Breast epithelium (tissue), 4 donors: ENCODE measurements around the gene SRP9. TPM values are rescaled to one million over a fixed set of nuclear protein-coding genes. Genes with fewer than 3 reads are reported as not detected.
"Not testable (repeated sequence)": the region's sequence is repeated elsewhere in the genome, so short reads cannot be mapped to it uniquely, and the experiment has no call there.

Experiments
- DNase-seq, 2 donors: peaks; one replicate each; pipeline ENCODE4 v3.0.0-alpha.2; 2019; ENCODE audit warnings: low spot score in 2 of 2
- H3K27ac ChIP-seq, 2 donors: fragments of 200-600 bp; sonication (generic) in 1 of 2; one replicate each; pipeline ENCODE4 v1.5.1; 2016 to 2019; ENCODE audit warnings: mild to moderate bottlenecking in 1 of 2
- H3K27me3 ChIP-seq, 2 donors: fragments of 200-600 bp; sonication (generic) in 1 of 2; one replicate each; pipeline versions ENCODE4 v1.5.1 to v1.6.0; 2017 to 2019; ENCODE audit warnings: control low read depth in 1 of 2, mild to moderate bottlenecking in 1 of 2
- H3K36me3 ChIP-seq: fragments of 200-600 bp; one replicate; pipeline ENCODE4 v1.5.1; 2019
- H3K4me1 ChIP-seq, 2 donors: fragments of 200-600 bp; sonication (generic); one replicate each; pipeline ENCODE4 v1.5.1; 2016 to 2019; ENCODE audit warnings: control low read depth in 1 of 2
- H3K4me3 ChIP-seq, 3 donors: fragments of 200-600 bp; sonication (generic); 1 replicate in 2 of 3; 2 replicates in 1 of 3; pipeline ENCODE4 v1.5.1; 2016 to 2019; ENCODE audit warnings: mild to moderate bottlenecking in 3 of 3, moderate library complexity in 2 of 3
- H3K9me3 ChIP-seq, 2 donors: fragments of 200-600 bp; sonication (generic) in 1 of 2; one replicate each; pipeline ENCODE4 v1.5.1; 2016 to 2019; ENCODE audit warnings: control low read depth in 1 of 2
- POLR2A ChIP-seq: fragments of 450-650 bp; IDR thresholded peaks from one replicate; pipeline ENCODE4 v1.6.1; 2016; ENCODE audit warnings: antibody characterized with exemption, mild to moderate bottlenecking, moderate library complexity
- POLR2AphosphoS5 ChIP-seq, 3 donors: sonication (generic); formaldehyde crosslinking; IDR thresholded peaks; one replicate each; pipeline ENCODE4 v1.6.1; 2017; ENCODE audit warnings: antibody characterized with exemption in 3 of 3
- intact Hi-C: fragments of 100-400 bp; cut with DNase I; formaldehyde crosslinking; loops from one replicate; pipeline ENCODE4 v1.15.1; 2023; ENCODE audit warnings: low total_unique reads
- total RNA-seq, 3 donors: library from RNA; depleted of rRNA; stranded (reverse); fragments of >200 nt; gene quantifications; one replicate each; pipeline ENCODE4 v1.1.0, GENCODE V29; 2016
- TF ChIP-seq, protein P1 (sequence below), 3 donors: fragments of 450-650 bp; IDR thresholded peaks; one replicate each; pipeline ENCODE4 v1.5.1; 2016 to 2017; ENCODE audit warnings: antibody characterized with exemption in 3 of 3, mild to moderate bottlenecking in 3 of 3, moderate library complexity in 3 of 3

Gene SRP9
- total RNA-seq, 3 donors from 2014 or later: 168 to 251 (median 205) TPM

- H3K27me3 ChIP-seq: no peaks in the 10 kb centered on the region
- H3K4me1 ChIP-seq: peaks cover 25 to 27% of the 10 kb centered on the region in 2 donors
- intact Hi-C loops: no loop called here
- H3K27ac ChIP-seq: peak overlapping the region; percentile 67 to 91
- no peak for DNase-seq
- no peaks in the 10 kb centered on the region for H3K9me3 ChIP-seq
- peak overlapping the region in 1 of 3 donors; percentile 44 for H3K4me3 ChIP-seq
- no peaks in the 10 kb centered on the region for H3K36me3 ChIP-seq
- TF ChIP-seq POLR2A (no peak), POLR2AphosphoS5 (IDR thresholded peaks at IDR 0.05) (peak in 1 of 3 donors; percentile 43)
- TF ChIP-seq, protein P1, sequence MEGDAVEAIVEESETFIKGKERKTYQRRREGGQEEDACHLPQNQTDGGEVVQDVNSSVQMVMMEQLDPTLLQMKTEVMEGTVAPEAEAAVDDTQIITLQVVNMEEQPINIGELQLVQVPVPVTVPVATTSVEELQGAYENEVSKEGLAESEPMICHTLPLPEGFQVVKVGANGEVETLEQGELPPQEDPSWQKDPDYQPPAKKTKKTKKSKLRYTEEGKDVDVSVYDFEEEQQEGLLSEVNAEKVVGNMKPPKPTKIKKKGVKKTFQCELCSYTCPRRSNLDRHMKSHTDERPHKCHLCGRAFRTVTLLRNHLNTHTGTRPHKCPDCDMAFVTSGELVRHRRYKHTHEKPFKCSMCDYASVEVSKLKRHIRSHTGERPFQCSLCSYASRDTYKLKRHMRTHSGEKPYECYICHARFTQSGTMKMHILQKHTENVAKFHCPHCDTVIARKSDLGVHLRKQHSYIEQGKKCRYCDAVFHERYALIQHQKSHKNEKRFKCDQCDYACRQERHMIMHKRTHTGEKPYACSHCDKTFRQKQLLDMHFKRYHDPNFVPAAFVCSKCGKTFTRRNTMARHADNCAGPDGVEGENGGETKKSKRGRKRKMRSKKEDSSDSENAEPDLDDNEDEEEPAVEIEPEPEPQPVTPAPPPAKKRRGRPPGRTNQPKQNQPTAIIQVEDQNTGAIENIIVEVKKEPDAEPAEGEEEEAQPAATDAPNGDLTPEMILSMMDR (IDR thresholded peaks at IDR 0.05): no peak
Observed at GRCh38 chr1:225813214-225813964, 35.8 kb downstream of the SRP9 start.

GRCh38 chr1:225814381-225814780 is 36.8 kb downstream of the SRP9 start:
- peaks cover 25 to 27% of the 10 kb centered on the region in 2 donors for H3K4me1 ChIP-seq
- intact Hi-C loops: no loop called here
- no peak overlapping the region for H3K4me3 ChIP-seq
- no peak for DNase-seq
- H3K27ac ChIP-seq: peak overlapping the region; percentile 67 to 91
- no peaks in the 10 kb centered on the region for H3K36me3 ChIP-seq
- no peaks in the 10 kb centered on the region for H3K27me3 ChIP-seq
- no peaks in the 10 kb centered on the region for H3K9me3 ChIP-seq
- TF ChIP-seq, protein P1 (IDR thresholded peaks at IDR 0.05): no peak
- TF ChIP-seq POLR2A (no peak), POLR2AphosphoS5 (IDR thresholded peaks at IDR 0.05) (no peak)

- peak overlapping the region; percentile 67 to 91 for H3K27ac ChIP-seq
- H3K9me3 ChIP-seq, H3K4me3 ChIP-seq, intact Hi-C loops, H3K36me3 ChIP-seq, DNase-seq, H3K27me3 ChIP-seq: not testable (repeated sequence)
- peaks cover 25 to 27% of the 10 kb centered on the region in 2 donors for H3K4me1 ChIP-seq
Observed at GRCh38 chr1:225815090-225815489, 37.5 kb downstream of the SRP9 start.

DNA sequence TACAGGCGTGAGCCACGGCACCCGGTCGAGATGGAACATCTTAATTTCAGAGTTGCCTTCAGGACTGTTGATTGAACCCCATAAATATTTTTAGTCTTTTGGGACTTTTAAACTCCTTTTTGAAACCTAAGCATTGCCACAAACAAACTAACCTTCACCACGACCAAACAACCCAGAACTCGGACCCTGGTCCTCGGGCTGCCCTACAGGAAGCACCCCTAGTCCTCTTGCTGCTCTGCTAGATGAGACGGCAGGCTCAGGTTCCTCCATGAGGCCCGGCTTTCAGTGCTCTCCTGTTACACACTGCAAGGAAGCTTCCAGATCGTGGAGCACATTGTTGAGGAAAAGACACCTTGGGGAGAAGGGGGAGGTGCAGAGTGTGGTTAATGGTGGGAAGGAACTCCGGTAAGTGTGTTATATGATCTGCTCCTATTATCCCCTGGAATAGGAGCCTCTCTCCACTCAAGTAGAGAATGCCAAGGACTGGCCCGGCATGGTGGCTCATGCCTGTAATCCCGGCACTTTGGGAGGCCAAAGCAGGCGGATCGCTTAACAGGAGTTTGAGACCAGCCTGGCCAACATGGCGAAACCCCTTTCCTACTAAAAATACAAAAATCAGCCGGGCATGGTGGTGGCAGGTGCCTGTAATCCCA is 38.0 kb downstream of the SRP9 start:
- peaks cover 25 to 27% of the 10 kb centered on the region in 2 donors for H3K4me1 ChIP-seq
- peak overlapping the region; percentile 22 to 70 for H3K27ac ChIP-seq
- H3K27me3 ChIP-seq: no peaks in the 10 kb centered on the region
- intact Hi-C loops: no loop called here
- H3K4me3 ChIP-seq: no peak overlapping the region
- no peaks in the 10 kb centered on the region for H3K9me3 ChIP-seq
- TF ChIP-seq POLR2A: no peak
- TF ChIP-seq, protein P1 (IDR thresholded peaks at IDR 0.05): no peak
- TF ChIP-seq POLR2AphosphoS5 (IDR thresholded peaks at IDR 0.05): no peak
- no peak for DNase-seq
- no peaks in the 10 kb centered on the region for H3K36me3 ChIP-seq

DNA sequence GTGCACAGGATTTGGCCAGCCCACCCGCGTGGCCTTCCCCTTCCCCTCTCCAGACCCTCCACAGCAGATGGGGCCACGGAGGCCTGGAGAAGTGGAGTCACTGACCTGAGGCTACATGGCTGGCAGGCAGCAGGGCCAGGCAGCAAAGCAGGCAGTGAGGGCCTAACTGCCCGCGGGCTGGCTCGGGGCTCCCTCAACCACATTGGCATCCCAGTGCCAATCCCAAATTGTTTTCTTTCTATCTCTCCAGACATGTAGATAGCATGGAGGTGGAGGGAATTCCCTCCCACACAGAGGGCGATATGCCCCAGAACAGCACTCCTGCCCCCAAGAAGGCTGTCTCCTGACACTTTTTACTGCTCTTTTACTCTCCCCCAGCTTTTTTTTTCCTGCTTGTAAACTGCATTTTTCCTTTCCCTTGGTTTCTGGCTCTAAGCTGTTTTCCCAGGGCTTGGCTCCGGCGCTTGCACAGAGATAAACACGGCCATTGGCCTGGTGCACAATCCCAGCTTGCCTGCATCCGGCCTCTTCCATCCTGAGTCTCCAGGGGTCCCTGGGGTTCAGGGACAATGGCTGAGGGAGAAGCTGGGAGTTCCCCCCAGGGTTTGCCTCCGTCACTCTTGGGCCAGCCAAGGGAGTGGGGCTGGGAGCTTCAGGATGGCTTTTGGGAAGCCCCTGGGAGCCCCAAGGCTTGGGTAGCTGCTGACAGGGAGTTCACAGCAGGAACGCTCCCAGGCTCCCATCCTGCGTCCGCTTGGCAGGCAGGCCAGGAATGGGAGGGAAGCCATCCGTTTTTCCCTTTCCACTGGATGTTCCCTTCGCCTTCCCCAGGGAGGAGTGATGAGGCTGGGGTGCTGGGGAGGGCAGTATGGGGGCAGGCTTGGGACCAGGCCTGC is 39.3 kb downstream of the SRP9 start:
- H3K9me3 ChIP-seq: no peaks in the 10 kb centered on the region
- H3K4me3 ChIP-seq: peak overlapping the region in 1 of 3 donors; percentile 30
- H3K27me3 ChIP-seq: no peaks in the 10 kb centered on the region
- H3K36me3 ChIP-seq: no peaks in the 10 kb centered on the region
- peaks cover 17 to 21% of the 10 kb centered on the region in 2 donors for H3K4me1 ChIP-seq
- H3K27ac ChIP-seq: peak overlapping the region; percentile 87 to 96
- no peak for DNase-seq
- TF ChIP-seq POLR2A (no peak), POLR2AphosphoS5 (IDR thresholded peaks at IDR 0.05) (no peak)
- TF ChIP-seq, protein P1 (IDR thresholded peaks at IDR 0.05): no peak
- intact Hi-C loops: no loop called here
